HG03439 (cell line): ENCODE measurements around the gene ANO1.

Source experiments
- ATAC-seq: cut with Tn5 transposase; IDR thresholded peaks from one replicate; pipeline ENCODE4 v1.9.1; 2021; ENCODE audit warnings: mild to moderate bottlenecking, moderate library complexity; ENCODE audit not compliant: unreplicated experiment

ANO1 gene

DNA sequence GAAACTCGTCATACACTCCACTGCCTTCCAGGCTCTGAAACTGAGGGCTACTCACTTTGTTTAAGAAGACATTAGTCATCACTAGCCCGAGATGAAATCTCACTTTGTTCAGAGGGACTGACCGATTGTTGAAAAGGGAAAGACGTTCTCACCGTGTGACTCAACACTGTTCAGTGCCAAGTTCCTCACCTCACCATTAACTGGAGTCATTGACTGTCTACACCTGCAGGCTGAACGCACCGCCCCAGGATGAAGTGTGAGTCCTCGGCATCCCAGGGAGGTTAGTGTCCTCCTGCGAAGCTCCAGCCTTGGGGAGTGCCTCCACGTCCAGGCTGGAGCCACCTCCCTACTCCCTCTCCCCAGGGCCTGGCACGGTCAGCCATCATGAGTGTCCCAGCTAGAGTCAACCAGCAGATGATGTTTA is 155.4 kb downstream of the ANO1 start:
- no peak for ATAC-seq

- ATAC-seq, result no peak
Measured at GRCh38 chr11:70233962-70234361, 155.8 kb downstream of the ANO1 start.
